Activated T-helper 2 cell treated with anti-CD3 and anti-CD28 coated beads, Interferon-gamma antibody, Interleukin-2, Interleukin-4, amounts not matched to agents 10 μg/mL and 5 μg/mL and 100 μg/mL, durations not matched to agents 14 hours and 24 hours and 36 hours (primary cell): ENCODE measurements around the gene GAD2. TPM values are rescaled to one million over a fixed set of nuclear protein-coding genes. Genes with fewer than 3 reads are reported as not detected.

Source experiments
- DNase-seq: peaks from one replicate; pipeline ENCODE4 v3.0.0; 2021; ENCODE audit warnings: low spot score
- H3K27ac Mint-ChIP-seq: one replicate; pipeline ENCODE4 v1.8.0; 2021; ENCODE audit warnings: mixed read lengths
- H3K27me3 Mint-ChIP-seq: one replicate; pipeline ENCODE4 v1.8.0; 2021; ENCODE audit warnings: low read depth, mixed read lengths
- H3K36me3 Mint-ChIP-seq: one replicate; pipeline ENCODE4 v1.8.0; 2021; ENCODE audit warnings: low read depth, mixed read lengths
- H3K4me1 Mint-ChIP-seq: one replicate; pipeline ENCODE4 v1.8.0; 2021; ENCODE audit warnings: low read depth, mixed read lengths
- H3K4me3 Mint-ChIP-seq: one replicate; pipeline ENCODE4 v1.8.0; 2021; ENCODE audit warnings: low read depth, mild to moderate bottlenecking, moderate library complexity, mixed read lengths
- H3K9me3 Mint-ChIP-seq: one replicate; pipeline ENCODE4 v1.8.0; 2021; ENCODE audit warnings: mixed read lengths
- intact Hi-C: fragments of 100-400 bp; cut with micrococcal nuclease; formaldehyde crosslinking; loops from one replicate; pipeline ENCODE4 v1.15.1; 2023
- total RNA-seq: library from RNA; stranded (reverse); gene quantifications from 2 replicates; pipeline ENCODE4 v1.2.3, GENCODE V29; 2022

GAD2 gene
- total RNA-seq: not detected in 2 replicates

DNA sequence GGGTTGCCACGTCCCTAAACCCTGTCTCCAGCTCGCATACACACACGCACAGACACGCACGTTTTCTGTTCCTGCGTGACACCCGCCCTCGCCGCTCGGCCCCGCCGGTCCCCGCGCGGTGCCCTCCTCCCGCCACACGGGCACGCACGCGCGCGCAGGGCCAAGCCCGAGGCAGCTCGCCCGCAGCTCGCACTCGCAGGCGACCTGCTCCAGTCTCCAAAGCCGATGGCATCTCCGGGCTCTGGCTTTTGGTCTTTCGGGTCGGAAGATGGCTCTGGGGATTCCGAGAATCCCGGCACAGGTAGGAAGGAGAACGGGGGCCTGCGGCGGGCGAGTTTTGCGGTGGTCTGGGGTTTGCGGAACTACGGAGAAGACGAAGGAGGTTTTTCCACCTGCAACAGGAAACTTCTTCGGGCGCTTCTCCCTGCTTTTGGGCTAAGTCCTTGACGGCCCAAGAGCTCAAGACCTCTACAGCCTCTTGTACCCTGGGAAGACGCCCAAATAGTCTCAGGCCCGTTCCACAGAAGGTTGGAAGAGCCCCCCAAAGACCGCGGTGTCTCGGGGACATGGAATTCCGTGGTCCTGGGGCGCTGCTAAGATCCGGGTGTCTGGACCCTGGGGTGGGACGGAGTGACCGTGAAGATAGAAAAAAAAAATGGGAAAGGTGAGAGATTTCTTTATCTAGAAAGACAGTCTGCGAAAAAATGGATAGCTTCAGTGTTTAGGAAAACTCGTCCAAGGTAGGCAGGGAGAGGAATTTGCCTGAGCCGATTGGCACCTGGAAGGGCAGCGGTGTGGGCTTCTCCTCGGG lies at the start of gene GAD2:
TSS of gene GAD2 (plus strand) at position 190 of the 811 bp plus-strand sequence. CDS start at position 226, 36 bp downstream.
- Mint-ChIP-seq H3K4me3 (no peak within 1 kb of the TSS), H3K27ac (no peak within 1 kb of the TSS), H3K36me3 (no peaks in the 10 kb centered on the region), H3K9me3 (no peaks in the 10 kb centered on the region), H3K27me3 (peaks cover 89% of the 10 kb centered on the region), H3K4me1 (peaks cover 18% of the 10 kb centered on the region)
- no peak for DNase-seq
- intact Hi-C loops: loop anchor here (5.0 kb wide), 1 partner anchor 1531 kb away; the partner anchor contains the start of gene MKX

DNA sequence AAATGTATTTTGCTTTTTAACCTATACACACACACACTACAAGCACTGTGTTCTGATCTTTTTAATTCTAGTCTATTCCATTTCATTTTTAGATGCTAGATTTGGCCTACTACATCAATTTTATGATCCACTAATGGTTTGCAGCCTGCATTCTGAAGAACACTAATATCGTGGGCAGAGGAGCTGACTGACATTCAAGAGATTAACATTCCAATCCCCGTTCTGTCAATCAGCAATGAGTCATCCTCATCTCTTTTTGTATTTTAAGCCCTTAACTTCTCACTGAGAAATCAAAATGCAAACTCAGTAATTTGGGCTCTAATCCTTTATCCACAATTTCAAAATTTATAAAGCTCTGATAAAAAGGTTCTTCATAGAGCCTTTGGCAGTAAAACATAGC lies 47.1 kb upstream of the GAD2 start:
- H3K4me1 Mint-ChIP-seq: no peaks in the 10 kb centered on the region
- no peak overlapping the region for H3K27ac Mint-ChIP-seq
- intact Hi-C loops: no loop called here
- no peak overlapping the region for H3K4me3 Mint-ChIP-seq
- H3K9me3 Mint-ChIP-seq: no peaks in the 10 kb centered on the region
- H3K36me3 Mint-ChIP-seq: no peaks in the 10 kb centered on the region
- H3K27me3 Mint-ChIP-seq: peaks cover 19% of the 10 kb centered on the region
- no peak for DNase-seq

DNA sequence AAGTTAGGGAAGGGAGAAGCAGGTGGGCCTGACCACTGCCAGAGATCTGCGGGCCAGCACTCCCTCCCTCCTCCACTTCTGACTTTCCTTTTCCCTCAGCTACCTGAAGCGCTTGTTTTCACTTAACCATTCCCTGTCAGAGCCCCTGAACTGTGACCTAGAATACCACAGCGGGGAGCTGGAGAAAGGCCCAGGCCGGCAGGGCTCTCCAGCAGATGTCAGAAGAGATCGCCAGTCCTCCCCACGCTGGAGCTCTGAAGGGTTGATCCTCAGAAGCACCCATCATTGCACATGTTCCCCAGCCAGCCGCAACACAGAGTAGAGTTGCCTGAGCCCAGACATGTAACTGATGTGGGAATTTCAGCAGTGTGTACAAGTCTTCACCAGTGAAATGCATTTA lies 44.4 kb upstream of the GAD2 start:
- H3K36me3 Mint-ChIP-seq: no peaks in the 10 kb centered on the region
- intact Hi-C loops: no loop called here
- no peaks in the 10 kb centered on the region for H3K4me1 Mint-ChIP-seq
- DNase-seq: no peak
- no peaks in the 10 kb centered on the region for H3K9me3 Mint-ChIP-seq
- peaks cover 15% of the 10 kb centered on the region for H3K27me3 Mint-ChIP-seq
- no peak overlapping the region for H3K4me3 Mint-ChIP-seq
- no peak overlapping the region for H3K27ac Mint-ChIP-seq

DNA sequence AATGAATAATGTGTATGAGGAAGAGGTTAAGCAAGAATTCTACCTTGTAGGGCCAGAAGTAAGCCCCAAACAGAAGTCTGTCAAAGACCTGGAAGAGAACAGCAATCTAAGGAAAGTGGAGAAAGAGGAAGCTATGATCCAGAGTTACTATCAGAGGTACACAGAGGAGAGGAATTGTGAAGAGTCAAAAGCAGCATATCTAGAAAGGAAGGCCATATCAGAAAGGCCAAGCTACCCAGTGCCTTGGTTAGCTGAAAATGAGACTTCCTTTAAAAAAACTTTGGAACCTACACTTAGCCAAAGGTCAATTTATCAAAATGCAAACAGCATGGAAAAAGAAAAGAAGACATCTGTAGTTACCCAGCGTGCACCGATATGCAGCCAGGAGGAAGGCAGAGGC lies 42.7 kb upstream of the GAD2 start:
- intact Hi-C loops: no loop called here
- Mint-ChIP-seq H3K27ac (no peak overlapping the region), H3K4me1 (no peaks in the 10 kb centered on the region), H3K27me3 (peaks cover 11% of the 10 kb centered on the region), H3K4me3 (no peak overlapping the region), H3K36me3 (no peaks in the 10 kb centered on the region), H3K9me3 (no peaks in the 10 kb centered on the region)
- DNase-seq: no peak

DNA sequence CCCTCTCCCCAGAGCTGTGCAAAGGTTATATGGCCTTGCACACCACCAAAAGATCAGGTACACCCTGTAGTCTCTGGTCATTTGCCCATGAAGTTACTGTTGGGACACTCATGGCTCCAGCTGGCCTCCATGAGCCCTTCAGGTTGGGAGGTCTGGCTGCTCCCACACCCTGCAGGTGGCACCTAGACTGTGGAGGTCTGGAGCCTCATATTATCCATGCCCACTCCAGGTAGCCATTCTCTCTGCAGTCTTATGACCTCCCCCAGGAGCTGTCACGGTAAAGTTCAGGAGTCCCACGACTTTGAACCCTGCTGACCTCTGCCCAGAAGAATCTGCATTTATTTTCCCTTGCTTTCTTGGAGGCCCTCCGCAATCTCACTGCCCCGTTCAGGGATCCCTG lies 39.2 kb upstream of the GAD2 start:
- no peaks in the 10 kb centered on the region for H3K36me3 Mint-ChIP-seq
- H3K4me1 Mint-ChIP-seq: no peaks in the 10 kb centered on the region
- peaks cover 3% of the 10 kb centered on the region for H3K27me3 Mint-ChIP-seq
- no peak overlapping the region for H3K27ac Mint-ChIP-seq
- intact Hi-C loops: no loop called here
- no peak overlapping the region for H3K4me3 Mint-ChIP-seq
- DNase-seq: no peak
- no peaks in the 10 kb centered on the region for H3K9me3 Mint-ChIP-seq

DNA sequence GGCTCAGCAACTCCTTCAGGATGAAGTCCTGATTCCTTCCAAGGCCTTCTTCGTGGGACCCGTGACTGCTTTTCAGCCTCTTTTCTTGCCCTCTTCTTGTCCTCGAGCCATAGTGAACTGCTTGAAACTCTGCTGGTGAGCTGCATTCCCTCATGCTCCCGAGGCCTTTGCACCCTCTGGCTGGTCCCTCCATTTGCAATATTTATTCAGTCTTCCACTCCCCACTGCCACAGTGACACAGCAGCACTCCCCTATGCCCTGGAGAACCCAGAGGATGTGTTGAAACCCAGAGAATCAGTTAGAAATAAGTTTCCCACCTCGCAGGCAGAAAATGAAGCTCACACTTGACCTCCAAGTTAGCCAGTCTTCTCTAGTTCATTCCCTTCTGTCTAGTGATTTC lies 22.3 kb upstream of the GAD2 start:
- H3K4me3 Mint-ChIP-seq: no peak overlapping the region
- no peak overlapping the region for H3K27ac Mint-ChIP-seq
- H3K36me3 Mint-ChIP-seq: no peaks in the 10 kb centered on the region
- peaks cover 3% of the 10 kb centered on the region for H3K4me1 Mint-ChIP-seq
- DNase-seq: no peak
- no peaks in the 10 kb centered on the region for H3K27me3 Mint-ChIP-seq
- intact Hi-C loops: no loop called here
- no peaks in the 10 kb centered on the region for H3K9me3 Mint-ChIP-seq

DNA sequence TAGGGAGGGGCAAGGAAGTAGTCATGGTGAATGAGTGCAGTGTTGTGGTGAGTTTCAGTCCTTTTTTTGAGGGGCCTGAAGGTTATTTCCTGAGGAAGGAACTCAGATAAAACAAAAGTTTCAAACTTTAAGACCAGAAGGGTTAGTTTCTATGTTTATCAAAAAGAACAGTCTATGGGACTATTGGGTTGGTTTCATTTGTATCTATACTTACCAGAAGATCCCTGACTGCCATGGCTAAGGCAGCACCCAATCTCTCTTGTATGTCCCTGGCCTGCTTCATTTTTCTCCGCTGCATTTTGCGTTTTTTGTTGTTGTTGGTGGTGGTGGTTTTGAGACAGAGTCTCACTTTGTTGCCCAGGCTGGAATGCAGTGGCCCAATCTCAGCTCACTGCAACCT lies 19.3 kb upstream of the GAD2 start:
- no peak for DNase-seq
- Mint-ChIP-seq H3K27ac (no peak overlapping the region), H3K27me3 (no peaks in the 10 kb centered on the region), H3K4me3 (no peak overlapping the region), H3K9me3 (no peaks in the 10 kb centered on the region), H3K4me1 (peaks cover 3% of the 10 kb centered on the region), H3K36me3 (no peaks in the 10 kb centered on the region)
- intact Hi-C loops: no loop called here

DNA sequence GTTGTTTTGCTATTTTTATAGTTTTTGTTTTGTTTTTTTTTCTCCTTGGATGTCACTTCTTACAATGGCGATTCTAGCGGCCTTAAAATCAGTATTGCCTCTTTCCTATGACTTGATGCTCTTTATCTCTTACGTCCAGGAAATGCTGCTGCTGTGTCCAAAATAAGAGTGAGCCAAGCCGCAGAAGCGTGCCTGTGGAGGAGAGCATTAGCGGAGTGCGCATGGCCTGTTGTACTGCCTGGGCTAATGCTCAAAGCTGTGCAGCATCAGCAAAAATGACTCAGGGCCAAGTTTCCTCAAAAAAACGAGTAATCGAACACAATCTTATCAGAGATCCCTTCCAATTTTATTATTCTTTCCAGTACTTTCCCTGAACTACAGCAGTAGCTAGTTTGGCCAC lies 18.5 kb upstream of the GAD2 start:
- DNase-seq: no peak
- Mint-ChIP-seq H3K9me3 (no peaks in the 10 kb centered on the region), H3K4me3 (no peak overlapping the region), H3K27ac (no peak overlapping the region), H3K4me1 (peaks cover 3% of the 10 kb centered on the region), H3K36me3 (no peaks in the 10 kb centered on the region), H3K27me3 (no peaks in the 10 kb centered on the region)
- intact Hi-C loops: no loop called here

DNA sequence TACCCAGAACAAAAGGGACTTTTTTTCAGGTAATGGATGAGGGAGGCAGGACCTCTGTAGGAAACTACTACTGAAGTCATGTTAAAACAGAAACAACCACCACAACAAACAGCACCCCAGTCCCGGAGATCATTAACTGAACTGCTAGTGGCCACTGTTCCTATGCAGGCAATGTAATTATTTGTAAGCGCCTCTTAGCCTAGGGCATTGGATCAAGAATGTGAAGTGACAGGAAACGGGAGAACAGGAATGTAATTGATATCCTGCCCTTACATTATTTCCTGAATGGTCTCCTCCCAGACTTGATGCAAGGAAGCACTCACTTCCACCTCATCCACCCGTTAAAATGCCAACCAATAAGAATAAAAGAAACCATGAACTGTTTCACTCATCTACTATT lies 16.7 kb upstream of the GAD2 start:
- Mint-ChIP-seq H3K4me1 (peaks cover 3% of the 10 kb centered on the region), H3K36me3 (no peaks in the 10 kb centered on the region), H3K27ac (no peak overlapping the region), H3K9me3 (no peaks in the 10 kb centered on the region), H3K4me3 (no peak overlapping the region), H3K27me3 (peaks cover 6% of the 10 kb centered on the region)
- intact Hi-C loops: no loop called here
- no peak for DNase-seq

DNA sequence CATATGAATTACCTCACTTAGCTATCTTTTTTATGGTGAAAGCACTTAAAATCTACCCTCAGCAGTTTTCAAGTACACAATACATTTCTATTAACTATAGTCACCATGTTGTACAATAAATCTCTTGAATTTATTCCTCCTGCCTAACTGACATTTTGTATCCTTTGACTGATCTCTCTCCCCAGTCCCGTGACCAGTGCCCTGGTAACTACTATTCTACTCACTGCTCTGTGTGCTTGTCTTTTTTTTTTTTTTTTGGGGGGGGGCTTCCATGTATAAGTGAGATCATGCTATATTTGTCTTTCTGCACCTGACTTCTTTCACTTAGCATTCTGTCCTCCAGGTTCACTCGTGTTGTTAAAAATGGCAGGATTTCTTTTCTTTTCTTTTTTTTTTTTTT lies 11.4 kb upstream of the GAD2 start:
- peaks cover 6% of the 10 kb centered on the region for H3K27me3 Mint-ChIP-seq
- intact Hi-C loops: no loop called here
- H3K27ac Mint-ChIP-seq: no peak overlapping the region
- H3K9me3 Mint-ChIP-seq: no peaks in the 10 kb centered on the region
- H3K4me3 Mint-ChIP-seq: no peak overlapping the region
- H3K4me1 Mint-ChIP-seq: no peaks in the 10 kb centered on the region
- DNase-seq: no peak
- no peaks in the 10 kb centered on the region for H3K36me3 Mint-ChIP-seq

DNA sequence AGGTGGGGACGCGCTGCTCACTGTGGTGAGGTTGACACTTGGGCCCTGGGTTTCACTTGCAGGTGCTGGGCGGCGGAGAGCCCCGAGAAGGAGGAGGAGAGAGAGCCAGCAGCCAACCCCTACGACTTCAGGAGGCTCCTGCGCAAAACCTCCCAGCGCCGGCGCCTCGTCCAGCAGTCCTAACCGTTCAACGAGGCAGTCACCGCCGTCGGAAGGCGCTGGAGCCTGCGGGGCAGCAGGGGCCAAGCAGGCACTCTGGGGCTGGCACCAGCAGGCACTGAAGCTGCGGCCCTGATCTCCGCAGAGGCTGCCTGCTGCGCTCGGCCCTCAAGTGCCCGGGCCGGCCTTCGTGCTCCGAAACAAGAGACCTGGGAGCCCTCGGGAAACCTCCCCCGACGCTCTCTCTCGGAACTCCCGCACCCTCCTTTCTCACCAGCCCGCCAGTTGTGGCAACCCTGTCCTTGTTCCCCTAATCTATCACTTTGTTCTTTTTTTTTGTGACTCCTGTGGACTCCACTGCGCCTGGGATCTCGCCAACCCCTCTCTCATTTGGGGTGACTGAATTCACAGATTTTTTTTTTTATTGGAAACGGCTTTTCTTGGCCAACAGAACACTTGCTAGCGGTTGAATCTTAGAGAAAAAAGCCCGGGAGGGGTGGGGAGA lies 4.7 kb upstream of the GAD2 start:
- intact Hi-C loops: no loop called here
- no peak for DNase-seq

DNA sequence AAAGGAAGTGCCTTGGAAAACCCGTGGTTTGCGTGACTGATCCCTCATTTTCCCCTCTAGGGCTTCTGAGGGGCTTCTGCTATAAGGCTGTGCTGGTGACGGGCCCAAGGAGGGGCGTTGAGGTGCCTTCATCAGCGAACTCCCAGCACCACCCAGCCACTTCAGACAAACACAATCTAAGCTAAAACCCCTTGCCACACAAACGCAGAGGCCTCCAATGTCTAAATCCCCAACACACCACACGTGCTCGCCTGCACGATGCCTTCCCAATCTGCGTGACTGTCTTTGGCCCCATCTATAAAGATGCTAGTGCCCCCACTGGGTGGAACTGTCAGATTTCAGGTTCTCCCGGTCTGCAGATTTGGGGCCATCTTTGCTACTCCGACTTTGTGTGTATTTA lies 4.1 kb upstream of the GAD2 start:
- H3K36me3 Mint-ChIP-seq: no peaks in the 10 kb centered on the region
- intact Hi-C loops: no loop called here
- no peak overlapping the region for H3K27ac Mint-ChIP-seq
- H3K27me3 Mint-ChIP-seq: peaks cover 55% of the 10 kb centered on the region
- H3K4me3 Mint-ChIP-seq: no peak overlapping the region
- H3K4me1 Mint-ChIP-seq: peaks cover 14% of the 10 kb centered on the region
- no peak for DNase-seq
- H3K9me3 Mint-ChIP-seq: no peaks in the 10 kb centered on the region

More for the DNA sequence above, 4.7 kb upstream of the GAD2 start:
- H3K27ac Mint-ChIP-seq: no peak overlapping the region
- H3K4me1 Mint-ChIP-seq: peaks cover 11% of the 10 kb centered on the region
- H3K36me3 Mint-ChIP-seq: no peaks in the 10 kb centered on the region
- H3K27me3 Mint-ChIP-seq: peaks cover 49% of the 10 kb centered on the region
- no peaks in the 10 kb centered on the region for H3K9me3 Mint-ChIP-seq
- no peak overlapping the region for H3K4me3 Mint-ChIP-seq

DNA sequence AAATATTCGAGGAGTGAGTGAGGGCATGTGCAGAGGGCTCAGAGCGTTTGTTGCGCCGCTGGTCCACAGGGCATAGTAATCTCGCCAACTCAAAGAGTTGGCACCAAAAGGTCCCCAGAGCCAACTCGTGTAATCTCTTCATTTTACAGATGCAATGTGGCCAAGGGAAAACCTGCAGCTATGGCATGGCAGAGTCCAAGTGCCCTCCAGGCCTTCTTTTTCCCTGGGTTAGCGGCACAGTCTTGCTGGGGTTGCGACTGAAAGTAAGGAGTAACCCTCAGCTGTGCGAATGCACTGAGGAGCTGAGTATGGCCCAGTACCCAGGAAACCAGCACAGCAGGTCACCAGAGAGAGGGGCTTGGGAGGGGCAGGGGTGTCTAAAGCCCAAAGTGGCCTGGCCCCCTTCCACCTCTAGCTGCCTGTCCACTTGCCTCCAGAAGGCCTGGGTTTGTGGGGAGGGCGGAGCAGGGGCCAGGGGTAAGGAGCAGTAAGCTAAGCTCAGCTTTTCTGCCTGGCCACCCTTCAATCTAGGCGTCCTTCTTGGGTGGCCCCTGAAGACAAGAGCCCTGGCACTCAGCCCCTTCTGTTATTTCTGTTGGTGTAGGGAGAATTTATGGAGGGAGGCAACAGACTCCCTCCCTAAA lies 3.3 kb upstream of the GAD2 start:
- intact Hi-C loops: no loop called here
- Mint-ChIP-seq H3K27me3 (peaks cover 59% of the 10 kb centered on the region), H3K27ac (no peak overlapping the region)

More for the DNA sequence above, 3.3 kb upstream of the GAD2 start:
- no peaks in the 10 kb centered on the region for H3K9me3 Mint-ChIP-seq
- H3K4me1 Mint-ChIP-seq: peaks cover 14% of the 10 kb centered on the region
- no peaks in the 10 kb centered on the region for H3K36me3 Mint-ChIP-seq
- DNase-seq: no peak
- no peak overlapping the region for H3K4me3 Mint-ChIP-seq
